NT2/D1 (cell line): Measurements from ENCODE around the gene PIK3R1.

Experiments
- SUZ12 ChIP-seq: IDR thresholded peaks from 2 replicates; pipeline ENCODE4 v1.6.1; 2011; ENCODE audit not compliant: insufficient read length, insufficient read depth; ENCODE audit errors: extremely low read depth
- YY1 ChIP-seq: IDR thresholded peaks from 2 replicates; pipeline ENCODE4 v1.6.1; 2011; ENCODE audit not compliant: insufficient read length, insufficient read depth
- ZNF274 ChIP-seq: IDR thresholded peaks from 2 replicates; pipeline ENCODE4 v1.6.1; 2011; ENCODE audit warnings: mild to moderate bottlenecking, low read depth, low read length

DNA sequence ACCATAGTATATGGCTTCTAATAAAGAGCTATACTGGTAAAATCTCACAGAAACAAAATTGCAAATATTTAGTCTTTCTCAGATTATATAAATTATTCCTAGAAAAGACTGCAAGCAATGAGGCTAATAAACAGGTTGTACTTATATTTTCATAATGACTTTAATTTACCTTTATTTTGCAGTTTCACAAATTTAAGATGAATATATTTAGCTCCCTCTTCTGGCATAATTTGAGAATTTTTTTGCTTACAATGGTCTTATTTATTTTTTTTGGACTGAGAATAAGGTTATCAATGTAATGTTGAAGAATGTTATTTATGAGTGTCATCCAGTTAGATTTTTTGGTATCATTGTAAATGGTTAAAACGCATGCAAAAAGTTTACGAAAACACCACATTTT lies 56.7 kb downstream of the PIK3R1 start:
- TF ChIP-seq YY1 (no peak), ZNF274 (no peak), SUZ12 (no peak)
